Renal cortex interstitium (tissue), 15 donors: Measurements from ENCODE around the gene THAP12. TPM values are rescaled to one million over a fixed set of nuclear protein-coding genes. Genes with fewer than 3 reads are reported as not detected.
A peak's percentile ranks its signal among the peaks of the same experiment; 100 is the strongest.
"Not testable (repeated sequence)": the region's sequence is repeated elsewhere in the genome, so short reads cannot be mapped to it uniquely, and the experiment has no call there.

ENCODE experiments used
- DNase-seq, 11 donors: peaks; one replicate each; pipeline ENCODE4 v3.0.0-alpha.2; 2013; ENCODE audit warnings: low read depth in 9 of 11, low spot score in 4 of 11; ENCODE audit errors: extremely low read depth in 1 of 11
- long read RNA-seq, 16 experiments: transcript quantifications; one replicate each; lab custom pipeline, GENCODE V29; 2026
- polyA plus RNA-seq, 3 donors: library from polyadenylated mRNA; unstranded; fragments of 120-200 nt; gene quantifications; one replicate each; pipeline ENCODE4 v1.2.1, GENCODE V29; 2013; ENCODE audit not compliant: insufficient read length in 3 of 3

Gene THAP12
- 10 to 100 TPM; 70.2 to 91.9 (median 79.1) TPM for polyA plus RNA-seq
- long read RNA-seq, donor 1, transcript THAP12-201 (5 exons, 3,300 nt): major isoform, 17 of 26 reads
- long read RNA-seq, donor 1, partial matches to known transcripts: 6 of 26 reads
- long read RNA-seq, donor 1, other reads (novel, unspliced or antisense): 0 of 26 reads
- long read RNA-seq, donor 2, transcript THAP12-201 (5 exons, 3,300 nt): major isoform, 8 of 13 reads
- long read RNA-seq, donor 2, partial matches to known transcripts: 0 of 13 reads
- long read RNA-seq, donor 2, other reads (novel, unspliced or antisense): 0 of 13 reads
- long read RNA-seq, donor 3, transcript THAP12-203 (6 exons, 882 nt): minor isoform, 5 of 20 reads
- long read RNA-seq, donor 3, transcript THAP12-201 (5 exons, 3,300 nt): major isoform, 14 of 20 reads
- long read RNA-seq, donor 3, partial matches to known transcripts: 0 of 20 reads
- long read RNA-seq, donor 3, other reads (novel, unspliced or antisense): 0 of 20 reads
- long read RNA-seq, donor 4, transcript THAP12-201 (5 exons, 3,300 nt): major isoform, 6 of 12 reads
- long read RNA-seq, donor 4, partial matches to known transcripts: 0 of 12 reads
- long read RNA-seq, donor 4, other reads (novel, unspliced or antisense): 0 of 12 reads
- long read RNA-seq, donor 5: 0 reads
- long read RNA-seq, donor 6, full-length matches to known transcripts: 18 of 23 reads
- long read RNA-seq, donor 6, partial matches to known transcripts: 5 of 23 reads
- long read RNA-seq, donor 6, other reads (novel, unspliced or antisense): 0 of 23 reads
- long read RNA-seq, donor 7, transcript THAP12-201 (5 exons, 3,300 nt): major isoform, 14 of 21 reads
- long read RNA-seq, donor 7, partial matches to known transcripts: 5 of 21 reads
- long read RNA-seq, donor 7, other reads (novel, unspliced or antisense): 0 of 21 reads
- long read RNA-seq, donor 8, transcript THAP12-203 (6 exons, 882 nt): minor isoform, 9 of 29 reads
- long read RNA-seq, donor 8, transcript THAP12-201 (5 exons, 3,300 nt): major isoform, 20 of 29 reads
- long read RNA-seq, donor 8, partial matches to known transcripts: 0 of 29 reads
- long read RNA-seq, donor 8, other reads (novel, unspliced or antisense): 0 of 29 reads
- long read RNA-seq, donor 9, transcript THAP12-201 (5 exons, 3,300 nt): major isoform, 6 of 10 reads
- long read RNA-seq, donor 9, partial matches to known transcripts: 0 of 10 reads
- long read RNA-seq, donor 9, other reads (novel, unspliced or antisense): 0 of 10 reads
- long read RNA-seq, donor 10, transcript THAP12-201 (5 exons, 3,300 nt): major isoform, 13 of 14 reads
- long read RNA-seq, donor 10, partial matches to known transcripts: 0 of 14 reads
- long read RNA-seq, donor 10, other reads (novel, unspliced or antisense): 0 of 14 reads
- long read RNA-seq, donor 11, transcript THAP12-201 (5 exons, 3,300 nt): major isoform, 5 of 7 reads
- long read RNA-seq, donor 11, partial matches to known transcripts: 0 of 7 reads
- long read RNA-seq, donor 11, other reads (novel, unspliced or antisense): 0 of 7 reads
- long read RNA-seq, donor 12, transcript THAP12-201 (5 exons, 3,300 nt): major isoform, 5 of 5 reads
- long read RNA-seq, donor 12, partial matches to known transcripts: 0 of 5 reads
- long read RNA-seq, donor 12, other reads (novel, unspliced or antisense): 0 of 5 reads
- long read RNA-seq, donor 13: 0 reads
- long read RNA-seq, donor 14, transcript THAP12-201 (5 exons, 3,300 nt): major isoform, 10 of 13 reads
- long read RNA-seq, donor 14, partial matches to known transcripts: 0 of 13 reads
- long read RNA-seq, donor 14, other reads (novel, unspliced or antisense): 0 of 13 reads
- long read RNA-seq, donor 15, partial matches to known transcripts: 0 of 4 reads
- long read RNA-seq, donor 15, other reads (novel, unspliced or antisense): 0 of 4 reads
- long read RNA-seq, donor 16, transcript THAP12-203 (6 exons, 882 nt): minor isoform, 10 of 43 reads
- long read RNA-seq, donor 16, transcript THAP12-201 (5 exons, 3,300 nt): major isoform, 33 of 43 reads
- long read RNA-seq, donor 16, partial matches to known transcripts: 0 of 43 reads
- long read RNA-seq, donor 16, other reads (novel, unspliced or antisense): 0 of 43 reads

GRCh38 chr11:76380977-76381719, at the start of gene THAP12, which contains the start of gene GVQW3:
Gene THAP12, minus strand, starts transcription at chr11:76381132. Its CDS starts 296 bp downstream, at chr11:76380836.
Gene GVQW3, plus strand, starts transcription at chr11:76381323. Its CDS starts 506 bp downstream, at chr11:76381829.
- peak; percentile 94 to 99 (median 98) for DNase-seq

GRCh38 chr11:76426660-76427059, 45.7 kb upstream of the THAP12 start:
- DNase-seq: no peak

GRCh38 chr11:76424891-76425290, 44.0 kb upstream of the THAP12 start:
- DNase-seq: no peak

GRCh38 chr11:76424379-76424778, 43.4 kb upstream of the THAP12 start:
- no peak for DNase-seq

- no peak for DNase-seq
These were observed 39.0 kb upstream of the THAP12 start for GRCh38 chr11:76419896-76420295.

GRCh38 chr11:76415073-76415472, 34.1 kb upstream of the THAP12 start:
- no peak for DNase-seq

- peak; percentile 29 to 75 (median 49) for DNase-seq
These were observed 30.0 kb upstream of the THAP12 start for GRCh38 chr11:76410851-76411357.

- DNase-seq: peak in 5 of 11 donors; percentile 19 to 47 (median 30)
These were observed 27.4 kb upstream of the THAP12 start for GRCh38 chr11:76408171-76408965.

GRCh38 chr11:76406359-76406758, 25.4 kb upstream of the THAP12 start:
- DNase-seq: no peak

GRCh38 chr11:76401484-76401883, 20.6 kb upstream of the THAP12 start:
- DNase-seq: not testable (repeated sequence)

GRCh38 chr11:76400967-76401366, 20.0 kb upstream of the THAP12 start:
- DNase-seq: no peak

GRCh38 chr11:76397383-76397782, 16.5 kb upstream of the THAP12 start:
- DNase-seq: no peak

- DNase-seq: no peak
These were observed 14.4 kb upstream of the THAP12 start for GRCh38 chr11:76395296-76395695.

GRCh38 chr11:76394411-76394810, 13.5 kb upstream of the THAP12 start:
- no peak for DNase-seq

GRCh38 chr11:76392870-76393269, 11.9 kb upstream of the THAP12 start:
- no peak for DNase-seq
